SU-DHL-6 (cell line): ENCODE results near the gene RHEBL1.

Source experiments
- H2AFZ ChIP-seq: fragments of 200-600 bp; sonication (generic); 2 replicates; pipeline ENCODE4 v1.6.1; 2014; ENCODE audit warnings: low read depth, mild to moderate bottlenecking, moderate library complexity, mixed read lengths, antibody characterized with exemption, low read length; ENCODE audit not compliant: severe bottlenecking
- H3F3A ChIP-seq: fragments of 200-600 bp; shearing (Covaris generic); 2 replicates; pipeline ENCODE4 v1.6.0; 2016; ENCODE audit warnings: antibody characterized with exemption, mild to moderate bottlenecking; ENCODE audit not compliant: insufficient read depth
- H3K27ac ChIP-seq: fragments of 200-600 bp; sonication (generic); 2 replicates; pipeline ENCODE4 v1.5.1; 2016; ENCODE audit warnings: low read depth, mild to moderate bottlenecking, low read length, moderate library complexity, mixed read lengths
- H3K27me3 ChIP-seq: fragments of 200-600 bp; sonication (generic), shearing (Covaris generic); 2 replicates; pipeline ENCODE4 v1.6.0; 2014; ENCODE audit warnings: mild to moderate bottlenecking, low read length
- H3K36me3 ChIP-seq: fragments of 200-600 bp; sonication (generic); 2 replicates; pipeline ENCODE4 v1.6.1; 2014; ENCODE audit warnings: mild to moderate bottlenecking, low read length, mixed read lengths
- H3K4me2 ChIP-seq: fragments of 300-600, 200-600 bp; shearing (Covaris generic), sonication (generic); 2 replicates; pipeline ENCODE4 v1.6.0; 2014; ENCODE audit warnings: low read length, low read depth, mild to moderate bottlenecking; ENCODE audit not compliant: poor library complexity, severe bottlenecking
- H3K4me3 ChIP-seq: fragments of 200-600 bp; sonication (generic); 2 replicates; pipeline ENCODE4 v1.5.1; 2014; ENCODE audit warnings: antibody characterized with exemption, low read length, mild to moderate bottlenecking, mixed read lengths; ENCODE audit not compliant: insufficient read depth, poor library complexity, severe bottlenecking
- H3K79me2 ChIP-seq: fragments of 200-600 bp; sonication (generic); 2 replicates; pipeline ENCODE4 v1.6.1; 2014; ENCODE audit warnings: mild to moderate bottlenecking, low read length, moderate library complexity; ENCODE audit not compliant: insufficient read depth
- H3K9ac ChIP-seq: fragments of 200-600 bp; sonication (generic); 2 replicates; pipeline ENCODE4 v1.7.0; 2014; ENCODE audit warnings: mild to moderate bottlenecking, low read length
- H3K9me2 ChIP-seq: fragments of 200-600 bp; sonication (generic); replicated peaks from 2 replicates; pipeline ENCODE4 v1.6.1; 2014; ENCODE audit warnings: low read length; ENCODE audit not compliant: insufficient read depth
- H3K9me3 ChIP-seq: fragments of 200-600 bp; sonication (generic); 2 replicates; pipeline ENCODE4 v1.6.1; 2014; ENCODE audit warnings: low read length, mixed read lengths; ENCODE audit not compliant: insufficient read depth
- H4K20me1 ChIP-seq: fragments of 200-600 bp; sonication (generic); 2 replicates; pipeline ENCODE4 v1.6.1; 2014; ENCODE audit warnings: low read depth, mild to moderate bottlenecking, antibody characterized with exemption, low read length, moderate library complexity, mixed read lengths
- EZH2phosphoT487 ChIP-seq: fragments of 200-600 bp; sonication (generic), shearing (Covaris generic); conservative IDR thresholded peaks from 2 replicates; pipeline ENCODE4 v1.6.1; 2018; ENCODE audit warnings: mild to moderate bottlenecking, antibody characterized with exemption, low read length, moderate library complexity, mixed read lengths
- TF ChIP-seq, protein P1 (sequence below): fragments of 200-600 bp; sonication (generic); IDR thresholded peaks from one replicate; pipeline ENCODE4 v1.5.1; 2017; ENCODE audit warnings: antibody characterized with exemption, mild to moderate bottlenecking, low read length, moderate library complexity; ENCODE audit not compliant: insufficient read depth, poor library complexity, severe bottlenecking

The RHEBL1 gene

DNA sequence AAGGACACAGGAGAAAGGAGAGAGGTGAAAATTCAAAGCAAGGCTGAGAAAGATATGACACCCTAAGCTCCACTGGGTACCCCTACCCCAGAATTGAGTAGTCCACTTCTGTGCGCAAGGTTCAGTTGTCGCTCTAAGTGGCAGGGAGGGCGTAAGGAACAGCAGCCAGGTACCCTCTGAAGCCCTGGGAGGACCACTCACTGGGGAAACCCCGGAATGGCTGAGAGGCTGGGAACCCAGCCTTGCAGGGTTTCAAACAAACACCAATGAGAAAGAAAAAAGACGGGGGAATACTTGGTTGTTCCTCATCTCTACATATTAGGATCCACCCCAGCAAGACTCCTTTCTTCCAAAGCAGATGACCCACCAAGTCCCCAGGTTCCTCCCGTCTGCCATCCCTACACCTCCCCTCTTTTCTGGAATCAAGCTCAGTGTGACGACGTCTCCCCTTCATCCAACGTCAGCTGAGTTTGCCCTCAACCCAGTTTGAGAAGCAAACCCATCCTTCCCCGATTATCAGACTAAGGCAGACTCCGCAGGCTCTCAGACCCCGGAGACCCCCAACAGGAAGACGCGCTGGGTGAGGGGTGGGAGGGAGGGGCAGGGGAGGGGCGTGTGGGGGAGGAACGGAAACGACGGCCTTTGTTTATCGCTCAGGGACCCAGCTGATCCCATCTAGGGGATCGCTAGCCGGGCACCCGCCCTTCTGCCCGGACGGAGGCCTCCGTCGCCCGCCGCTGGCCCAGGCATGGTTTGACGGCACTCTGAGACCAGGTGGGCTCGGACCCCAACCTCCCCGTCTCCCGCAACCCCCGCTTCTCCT, 40.1 kb upstream of the RHEBL1 start:
- no peak overlapping the region for H3K27ac ChIP-seq
- H3K79me2 ChIP-seq = no peaks in the 10 kb centered on the region
- H3K9me3 ChIP-seq = no peaks in the 10 kb centered on the region
- H3K36me3 ChIP-seq = no peaks in the 10 kb centered on the region
- H2AFZ ChIP-seq = peak overlapping the region; percentile 98
- no peaks in the 10 kb centered on the region for H3K9me2 ChIP-seq
- H4K20me1 ChIP-seq = no peaks in the 10 kb centered on the region
- H3K4me2 ChIP-seq = peak overlapping the region; percentile 98
- no peaks in the 10 kb centered on the region for H3K27me3 ChIP-seq
- TF ChIP-seq, protein P1, sequence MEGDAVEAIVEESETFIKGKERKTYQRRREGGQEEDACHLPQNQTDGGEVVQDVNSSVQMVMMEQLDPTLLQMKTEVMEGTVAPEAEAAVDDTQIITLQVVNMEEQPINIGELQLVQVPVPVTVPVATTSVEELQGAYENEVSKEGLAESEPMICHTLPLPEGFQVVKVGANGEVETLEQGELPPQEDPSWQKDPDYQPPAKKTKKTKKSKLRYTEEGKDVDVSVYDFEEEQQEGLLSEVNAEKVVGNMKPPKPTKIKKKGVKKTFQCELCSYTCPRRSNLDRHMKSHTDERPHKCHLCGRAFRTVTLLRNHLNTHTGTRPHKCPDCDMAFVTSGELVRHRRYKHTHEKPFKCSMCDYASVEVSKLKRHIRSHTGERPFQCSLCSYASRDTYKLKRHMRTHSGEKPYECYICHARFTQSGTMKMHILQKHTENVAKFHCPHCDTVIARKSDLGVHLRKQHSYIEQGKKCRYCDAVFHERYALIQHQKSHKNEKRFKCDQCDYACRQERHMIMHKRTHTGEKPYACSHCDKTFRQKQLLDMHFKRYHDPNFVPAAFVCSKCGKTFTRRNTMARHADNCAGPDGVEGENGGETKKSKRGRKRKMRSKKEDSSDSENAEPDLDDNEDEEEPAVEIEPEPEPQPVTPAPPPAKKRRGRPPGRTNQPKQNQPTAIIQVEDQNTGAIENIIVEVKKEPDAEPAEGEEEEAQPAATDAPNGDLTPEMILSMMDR = no peak
- TF ChIP-seq EZH2phosphoT487 = no peak
- H3F3A ChIP-seq = no peaks in the 10 kb centered on the region
- peak overlapping the region; percentile 93 for H3K4me3 ChIP-seq
- H3K9ac ChIP-seq = peak overlapping the region; percentile 73

DNA sequence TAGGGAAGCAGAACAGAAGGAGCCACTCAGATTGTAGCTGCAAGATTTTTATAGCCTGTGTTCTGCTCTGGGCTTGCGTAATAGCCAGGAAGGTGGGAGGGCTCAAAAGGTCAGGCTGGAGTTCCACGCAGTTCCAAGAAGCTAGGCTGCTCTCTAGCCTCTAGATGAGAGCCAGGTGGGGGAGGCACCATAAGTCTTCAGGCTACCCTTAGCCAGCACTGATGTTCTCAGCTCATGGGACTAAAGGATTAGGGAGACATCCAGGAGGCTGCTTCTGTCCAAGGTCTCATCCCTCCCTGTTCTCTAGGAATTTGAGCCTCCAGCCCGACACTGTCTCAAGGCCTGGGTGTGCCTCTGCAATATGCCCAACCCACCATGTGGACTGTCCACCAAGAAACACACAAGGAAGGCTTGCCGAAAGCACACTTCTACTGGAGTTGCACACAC, 39.2 kb upstream of the RHEBL1 start:
- no peaks in the 10 kb centered on the region for H3K9me2 ChIP-seq
- peak overlapping the region; percentile 98 for H3K4me2 ChIP-seq
- no peak for TF ChIP-seq EZH2phosphoT487
- TF ChIP-seq, protein P1 = no peak
- no peak overlapping the region for H3K4me3 ChIP-seq
- no peaks in the 10 kb centered on the region for H3K27me3 ChIP-seq
- no peaks in the 10 kb centered on the region for H3K79me2 ChIP-seq
- no peaks in the 10 kb centered on the region for H3K9me3 ChIP-seq
- no peaks in the 10 kb centered on the region for H4K20me1 ChIP-seq
- no peaks in the 10 kb centered on the region for H3K36me3 ChIP-seq
- no peak overlapping the region for H3K9ac ChIP-seq
- no peaks in the 10 kb centered on the region for H3F3A ChIP-seq
- no peak overlapping the region for H2AFZ ChIP-seq
- H3K27ac ChIP-seq = no peak overlapping the region

DNA sequence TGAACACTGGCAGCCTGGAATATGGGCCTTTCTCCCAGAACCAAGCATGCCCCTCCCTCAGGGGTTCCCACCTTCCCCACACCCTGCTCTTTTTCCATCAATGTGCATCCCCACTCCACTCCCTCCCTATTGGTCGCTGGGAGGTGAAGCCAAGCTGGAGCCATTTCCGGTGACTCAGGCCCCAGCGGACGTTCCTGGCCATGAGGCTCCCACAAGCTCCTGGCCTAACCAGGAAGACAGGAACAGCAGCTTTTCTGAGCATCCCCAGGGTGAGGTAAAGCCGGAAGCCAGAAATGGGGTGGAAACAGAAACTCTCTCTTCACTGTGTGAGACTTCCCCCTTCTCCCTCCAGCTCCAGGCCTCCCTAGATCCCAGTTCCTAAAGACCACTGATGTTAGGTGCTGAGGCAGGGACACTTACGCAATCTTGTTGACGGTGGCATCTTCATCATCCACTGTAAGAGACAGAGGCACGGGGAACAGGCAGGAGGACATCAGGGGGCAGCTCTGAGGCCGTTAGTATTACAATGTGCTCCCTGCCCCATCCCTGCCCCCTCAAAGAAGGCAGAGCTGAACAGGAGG, 35.8 kb upstream of the RHEBL1 start:
- Histone ChIP-seq H3K9me2 (no peaks in the 10 kb centered on the region), H3K27me3 (no peaks in the 10 kb centered on the region), H3K9ac (no peak overlapping the region), H3K4me3 (no peak overlapping the region), H3K27ac (no peak overlapping the region), H4K20me1 (no peaks in the 10 kb centered on the region), H3K9me3 (no peaks in the 10 kb centered on the region), H2AFZ (no peak overlapping the region), H3K4me2 (no peak overlapping the region), H3F3A (no peaks in the 10 kb centered on the region), H3K36me3 (no peaks in the 10 kb centered on the region), H3K79me2 (no peaks in the 10 kb centered on the region)
- TF ChIP-seq, protein P1 = no peak
- no peak for TF ChIP-seq EZH2phosphoT487
